Activated T-cell treated with anti-CD3 and anti-CD28 coated beads, Interleukin-2, amount 50 U/mL, for 72 hours (primary cell): ENCODE measurements around the gene ACP5. TPM values are rescaled to one million over a fixed set of nuclear protein-coding genes. Genes with fewer than 3 reads are reported as not detected.

ENCODE experiments used
- ATAC-seq, 2 donors: fragments of 150-1000 bp; cut with Tn5 transposase; replicated peaks in 1 of 2; 2 replicates each; pipeline ENCODE4 v1.10.0; 2021; ENCODE audit warnings: moderate library complexity in 2 of 2, mild to moderate bottlenecking in 1 of 2
- DNase-seq, 2 donors: peaks; one replicate each; pipeline ENCODE4 v3.0.0; 2021 to 2022; ENCODE audit warnings: mixed read lengths in 1 of 2
- H3K27ac Mint-ChIP-seq: one replicate; pipeline ENCODE4 v1.8.0; 2022; ENCODE audit warnings: mild to moderate bottlenecking, moderate library complexity, mixed read lengths
- H3K27me3 Mint-ChIP-seq: one replicate; pipeline ENCODE4 v1.8.0; 2022; ENCODE audit warnings: low read depth, mixed read lengths
- H3K36me3 Mint-ChIP-seq, 2 donors: one replicate each; pipeline ENCODE4 v1.8.0; 2022; ENCODE audit warnings: mixed read lengths in 2 of 2, mild to moderate bottlenecking in 1 of 2; ENCODE audit not compliant: insufficient read depth in 2 of 2
- H3K4me1 Mint-ChIP-seq: one replicate; pipeline ENCODE4 v1.8.0; 2022; ENCODE audit warnings: low read depth, mixed read lengths
- H3K4me3 Mint-ChIP-seq, 2 donors: one replicate each; pipeline ENCODE4 v1.8.0; 2022; ENCODE audit warnings: mild to moderate bottlenecking in 2 of 2, mixed read lengths in 2 of 2, moderate library complexity in 2 of 2
- H3K9me3 Mint-ChIP-seq, 2 donors: one replicate each; pipeline ENCODE4 v1.8.0; 2022; ENCODE audit warnings: mixed read lengths in 2 of 2
- total RNA-seq, 2 donors: library from RNA; stranded (reverse); gene quantifications; one replicate each; pipeline ENCODE4 v1.2.3, GENCODE V29; 2022

The ACP5 gene
- total RNA-seq, 2 donors from 2014 or later: 22.9 to 31.5 TPM

GRCh38 chr19:11530432-11530831, 47.0 kb downstream of the ACP5 start:
- peaks cover 10% of the 10 kb centered on the region for H3K27me3 Mint-ChIP-seq
- peaks cover 36% of the 10 kb centered on the region for H3K4me1 Mint-ChIP-seq
- DNase-seq: peak; percentile 49 to 66
- peaks cover 0 to 3% of the 10 kb centered on the region in 2 donors for H3K36me3 Mint-ChIP-seq
- no peaks in the 10 kb centered on the region for H3K9me3 Mint-ChIP-seq
- H3K27ac Mint-ChIP-seq: no peak overlapping the region
- H3K4me3 Mint-ChIP-seq: no peak overlapping the region
- peak in 1 of 2 donors; percentile 4 for ATAC-seq

GRCh38 chr19:11528551-11529341, 48.7 kb downstream of the ACP5 start, which contains the start of gene ECSIT:
ECSIT (minus strand) TSS chr19:11529134; CDS start chr19:11519170, 9,964 bp downstream.
- Mint-ChIP-seq H3K4me3 (peak within 1 kb of the TSS; percentile 99), H3K36me3 (peaks cover 0 to 3% of the 10 kb centered on the region in 2 donors), H3K27me3 (no peaks in the 10 kb centered on the region)

More at GRCh38 chr19:11528551-11529341, 48.7 kb downstream of the ACP5 start, which contains the start of gene ECSIT:
- DNase-seq (peak; percentile 94 to 96), ATAC-seq (peak; percentile 94 to 95)
- Mint-ChIP-seq H3K4me1 (peaks cover 34% of the 10 kb centered on the region), H3K9me3 (no peaks in the 10 kb centered on the region), H3K27ac (peak within 1 kb of the TSS; percentile 95)

Other genes starting within 250 kb of the ACP5 start
- gene RAB3D, start 238.0 kb downstream of the ACP5 start, total RNA-seq: 10 to 100 TPM; 13.3 to 16.8 TPM
- 10 to 100 TPM; 60.4 to 64.7 TPM for gene TMEM205, start 231.4 kb downstream of the ACP5 start, total RNA-seq
- gene CCDC159, start 231.1 kb downstream of the ACP5 start, total RNA-seq: 10 to 100 TPM; 27.9 to 30.7 TPM
- 1 to 10 TPM; 6.9 to 9.7 TPM for gene PLPPR2, start 222.2 kb downstream of the ACP5 start, total RNA-seq
- gene SWSAP1, start 203.0 kb downstream of the ACP5 start, total RNA-seq: 1 to 10 TPM; 1.9 to 2.6 TPM
- gene EPOR, start 193.3 kb downstream of the ACP5 start, total RNA-seq: 10 to 100 TPM in 1 of 2 donors, 1 to 10 TPM in 1; 9.6 to 11.1 TPM
- gene RGL3, start 158.3 kb downstream of the ACP5 start, total RNA-seq: not detected
- under 1 TPM; 0.16 to 0.50 TPM for gene ODAD3, start 142.5 kb downstream of the ACP5 start, total RNA-seq
- 100 to 1,000 TPM; 253 to 266 TPM for gene PRKCSH, start 142.0 kb downstream of the ACP5 start, total RNA-seq
- under 1 TPM in 1 of 2 donors, not detected in 1; 0.48 TPM for gene ELAVL3, start 96.6 kb downstream of the ACP5 start, total RNA-seq
- 10 to 100 TPM; 10.5 to 12.3 TPM for gene ZNF653, start 71.8 kb downstream of the ACP5 start, total RNA-seq
- gene ECSIT, start 48.5 kb downstream of the ACP5 start, total RNA-seq: 10 to 100 TPM; 35.7 to 44.0 TPM
- gene CNN1, start 38.8 kb downstream of the ACP5 start, total RNA-seq: not detected
- 10 to 100 TPM; 50.8 to 50.9 TPM for gene ELOF1, start 18.4 kb downstream of the ACP5 start, total RNA-seq
- 1 to 10 TPM; 8.1 to 8.5 TPM for gene ZNF627, start 19.8 kb upstream of the ACP5 start, total RNA-seq
- gene ZNF823, start 161.3 kb upstream of the ACP5 start, total RNA-seq: 1 to 10 TPM; 1.4 to 3.3 TPM
- gene ZNF441, start 189.4 kb upstream of the ACP5 start, total RNA-seq: 1 to 10 TPM; 5.3 to 6.0 TPM
- 1 to 10 TPM in 1 of 2 donors, under 1 TPM in 1; 0.46 to 2.4 TPM for gene ZNF491, start 220.9 kb upstream of the ACP5 start, total RNA-seq
- gene ZNF440, start 236.6 kb upstream of the ACP5 start, total RNA-seq: 10 to 100 TPM; 10.2 to 11.2 TPM